ENCODE measurements around the gene NTM. TPM values are rescaled to one million over a fixed set of nuclear protein-coding genes. Genes with fewer than 3 reads are reported as not detected.

The NTM gene
- total RNA-seq, 4 donors from 2014 or later: 0.78 to 1.1 (median 0.88) TPM; not detected in 1

- Histone ChIP-seq H3K36me3 (no peaks in the 10 kb centered on the region), H3K27me3 (no peaks in the 10 kb centered on the region), H3K4me1 (no peaks in the 10 kb centered on the region), H3K4me3 (replicated peaks in 1 of 3) (no peak overlapping the region), H3K9me3 (no peaks in the 10 kb centered on the region), H3K27ac (no peak overlapping the region)
- intact Hi-C loops (cut with DNase I): no loop called here
- TF ChIP-seq, protein P1, sequence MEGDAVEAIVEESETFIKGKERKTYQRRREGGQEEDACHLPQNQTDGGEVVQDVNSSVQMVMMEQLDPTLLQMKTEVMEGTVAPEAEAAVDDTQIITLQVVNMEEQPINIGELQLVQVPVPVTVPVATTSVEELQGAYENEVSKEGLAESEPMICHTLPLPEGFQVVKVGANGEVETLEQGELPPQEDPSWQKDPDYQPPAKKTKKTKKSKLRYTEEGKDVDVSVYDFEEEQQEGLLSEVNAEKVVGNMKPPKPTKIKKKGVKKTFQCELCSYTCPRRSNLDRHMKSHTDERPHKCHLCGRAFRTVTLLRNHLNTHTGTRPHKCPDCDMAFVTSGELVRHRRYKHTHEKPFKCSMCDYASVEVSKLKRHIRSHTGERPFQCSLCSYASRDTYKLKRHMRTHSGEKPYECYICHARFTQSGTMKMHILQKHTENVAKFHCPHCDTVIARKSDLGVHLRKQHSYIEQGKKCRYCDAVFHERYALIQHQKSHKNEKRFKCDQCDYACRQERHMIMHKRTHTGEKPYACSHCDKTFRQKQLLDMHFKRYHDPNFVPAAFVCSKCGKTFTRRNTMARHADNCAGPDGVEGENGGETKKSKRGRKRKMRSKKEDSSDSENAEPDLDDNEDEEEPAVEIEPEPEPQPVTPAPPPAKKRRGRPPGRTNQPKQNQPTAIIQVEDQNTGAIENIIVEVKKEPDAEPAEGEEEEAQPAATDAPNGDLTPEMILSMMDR (IDR thresholded peaks at IDR 0.05): no peak
- TF ChIP-seq POLR2A (IDR thresholded peaks at IDR 0.05): no peak
- DNase-seq: no peak
- WGBS, 2 donors: 87 to 93% methylated on average over 4 of the region's 4 CpGs
These were observed 915.2 kb downstream of the NTM start for GRCh38 chr11:132285631-132286030.

GRCh38 chr11:132286106-132286505 is 915.7 kb downstream of the NTM start:
- TF ChIP-seq, protein P1 (IDR thresholded peaks at IDR 0.05): no peak
- TF ChIP-seq POLR2A (IDR thresholded peaks at IDR 0.05): no peak
- no peak overlapping the region for H3K27ac ChIP-seq
- intact Hi-C loops (cut with DNase I): no loop called here
- H3K36me3 ChIP-seq: no peaks in the 10 kb centered on the region
- 86 to 87% methylated on average over 3 of the region's 3 CpGs for whole genome bisulfite sequencing, 2 donors
- no peak overlapping the region for H3K4me3 ChIP-seq (replicated peaks in 1 of 3)
- H3K9me3 ChIP-seq: no peaks in the 10 kb centered on the region
- H3K4me1 ChIP-seq: no peaks in the 10 kb centered on the region
- H3K27me3 ChIP-seq: no peaks in the 10 kb centered on the region
- no peak for DNase-seq

DNA sequence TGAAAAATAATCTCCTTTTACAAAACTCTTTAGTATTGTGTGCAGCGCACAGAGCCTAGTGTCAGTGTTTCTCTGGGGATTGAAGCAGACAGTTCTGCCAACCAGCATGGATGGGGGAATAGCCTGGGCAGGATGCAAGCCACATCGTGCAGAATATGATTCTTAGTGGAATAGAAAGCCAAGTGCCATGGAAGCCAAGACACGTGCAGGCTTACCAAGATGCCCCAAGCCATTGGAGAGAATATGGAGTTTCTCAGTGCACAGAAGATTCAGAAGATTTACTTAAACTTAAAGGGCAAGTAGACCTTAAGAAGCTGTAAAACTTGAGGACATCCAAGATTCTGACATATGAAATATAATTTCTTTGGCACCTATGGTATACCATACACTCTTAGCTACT is 917.6 kb downstream of the NTM start:
- TF ChIP-seq POLR2A (IDR thresholded peaks at IDR 0.05): no peak
- TF ChIP-seq, protein P1 (IDR thresholded peaks at IDR 0.05): no peak
- no peaks in the 10 kb centered on the region for H3K27me3 ChIP-seq
- no peaks in the 10 kb centered on the region for H3K4me1 ChIP-seq
- no peak overlapping the region for H3K27ac ChIP-seq
- H3K4me3 ChIP-seq (replicated peaks in 1 of 3): no peak overlapping the region
- intact Hi-C loops (cut with DNase I): no loop called here
- WGBS, 2 donors: 81 to 86% methylated on average over 3 of the region's 3 CpGs
- H3K36me3 ChIP-seq: no peaks in the 10 kb centered on the region
- no peaks in the 10 kb centered on the region for H3K9me3 ChIP-seq
- no peak for DNase-seq

DNA sequence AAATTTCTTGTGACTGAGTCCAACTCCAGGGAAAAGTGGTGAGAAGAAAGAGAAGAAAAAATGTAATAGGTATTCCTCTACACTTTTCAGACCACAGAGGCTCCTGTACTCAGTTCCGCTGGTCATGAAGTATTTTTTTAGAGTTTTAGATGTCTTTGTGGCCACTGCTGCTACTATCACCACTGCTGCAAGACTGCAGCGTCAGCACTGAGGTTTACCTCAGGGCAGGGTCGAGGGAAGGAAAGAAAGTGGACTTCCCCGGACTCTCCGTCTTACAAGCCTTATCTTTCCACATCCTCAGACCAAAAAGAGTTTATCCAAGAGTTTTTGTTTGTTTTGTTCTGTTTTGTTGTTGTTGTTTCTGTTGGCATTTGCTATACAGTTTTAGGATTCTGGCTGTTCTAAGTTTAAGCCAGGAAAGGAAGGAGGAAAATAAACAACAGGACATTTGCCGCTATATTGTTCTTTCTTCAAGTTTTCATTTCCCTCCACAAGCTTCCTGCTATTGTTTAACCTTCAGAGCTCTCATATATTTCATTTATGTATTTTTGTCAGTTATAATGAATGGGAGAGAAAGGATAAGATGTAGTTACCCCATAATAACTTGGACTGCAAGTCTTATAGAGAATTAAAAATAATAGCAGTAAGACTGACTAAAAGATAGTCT is 919.3 kb downstream of the NTM start:
- no peaks in the 10 kb centered on the region for H3K36me3 ChIP-seq
- no peaks in the 10 kb centered on the region for H3K27me3 ChIP-seq
- intact Hi-C loops (cut with DNase I): no loop called here
- H3K4me1 ChIP-seq: no peaks in the 10 kb centered on the region
- DNase-seq: no peak
- H3K27ac ChIP-seq: no peak overlapping the region
- no peaks in the 10 kb centered on the region for H3K9me3 ChIP-seq
- 46 to 54% methylated on average over 6 of the region's 6 CpGs for WGBS, 2 donors
- H3K4me3 ChIP-seq (replicated peaks in 1 of 3): no peak overlapping the region
- TF ChIP-seq, protein P1 (IDR thresholded peaks at IDR 0.05): no peak
- TF ChIP-seq POLR2A (IDR thresholded peaks at IDR 0.05): no peak

DNA sequence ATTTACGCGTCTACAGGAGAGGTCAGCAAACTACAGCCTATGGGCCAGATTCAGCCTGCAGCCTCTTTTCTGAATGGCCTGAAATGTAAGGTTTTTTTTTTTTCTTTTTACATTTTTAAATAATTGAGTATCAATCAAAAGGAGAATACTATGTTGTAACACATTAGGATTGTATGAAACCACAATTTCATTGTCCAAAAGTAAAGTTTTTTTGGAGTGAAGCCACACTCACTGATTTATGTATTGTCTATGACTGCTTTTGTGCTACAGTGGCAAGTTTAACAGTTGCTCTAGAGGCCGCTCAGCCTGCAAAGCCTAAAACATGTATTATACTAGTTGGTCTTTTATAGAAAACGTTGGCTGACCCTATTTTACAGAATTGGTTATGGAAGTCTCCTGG is 923.2 kb downstream of the NTM start:
- intact Hi-C loops (cut with DNase I): no loop called here
- Histone ChIP-seq H3K4me3 (replicated peaks in 1 of 3) (no peak overlapping the region), H3K36me3 (no peaks in the 10 kb centered on the region), H3K4me1 (no peaks in the 10 kb centered on the region), H3K27me3 (no peaks in the 10 kb centered on the region), H3K27ac (no peak overlapping the region), H3K9me3 (no peaks in the 10 kb centered on the region)
- WGBS, 2 donors: 83 to 85% methylated on average over 4 of the region's 4 CpGs
- TF ChIP-seq, protein P1 (IDR thresholded peaks at IDR 0.05): no peak
- no peak for DNase-seq
